Astrocyte of the cerebellum (primary cell): ENCODE data around the gene CELA2A.
"Not testable (repeated sequence)": the region's sequence is repeated elsewhere in the genome, so short reads cannot be mapped to it uniquely, and the experiment has no call there.

ENCODE experiments used
- DNase-seq: peaks from one replicate; pipeline ENCODE4 v3.0.0-alpha.2; 2011; ENCODE audit warnings: low read depth
- H3K4me3 ChIP-seq: 2 replicates; pipeline ENCODE4 v1.5.1; 2011; ENCODE audit warnings: mild to moderate bottlenecking, low read depth, low read length, moderate library complexity
- in situ Hi-C: cut with HindIII; loops from 2 replicates; pipeline ENCODE4 v1.10.0; 2017; ENCODE audit warnings: low sequenced_read_pairs
- TF ChIP-seq, protein P1 (sequence below): IDR thresholded peaks from 2 replicates; pipeline ENCODE4 v1.5.1; 2012; ENCODE audit warnings: low read length, low read depth, moderate library complexity, mild to moderate bottlenecking; ENCODE audit errors: missing control alignments

CELA2A gene

DNA sequence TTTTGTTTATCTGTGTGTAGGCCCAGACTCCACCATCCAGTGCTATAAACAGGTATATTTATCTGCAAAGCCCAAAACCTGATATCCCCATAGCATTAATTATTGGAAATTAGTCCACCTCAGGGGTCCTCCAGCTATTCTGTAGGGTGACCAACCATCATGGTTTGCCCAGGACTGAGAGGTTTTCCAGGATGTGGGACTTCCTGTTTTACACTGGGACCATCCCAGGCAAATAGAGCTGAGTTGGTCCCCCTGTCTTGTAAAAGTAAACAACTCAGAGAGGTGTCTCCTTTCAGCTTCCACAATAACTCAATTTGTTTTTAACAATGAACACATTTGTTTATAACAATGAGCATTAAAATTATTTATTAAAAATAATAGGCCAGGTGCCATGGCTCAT is 11.6 kb downstream of the CELA2A start:
- in situ Hi-C loops = no loop called here
- TF ChIP-seq, protein P1, sequence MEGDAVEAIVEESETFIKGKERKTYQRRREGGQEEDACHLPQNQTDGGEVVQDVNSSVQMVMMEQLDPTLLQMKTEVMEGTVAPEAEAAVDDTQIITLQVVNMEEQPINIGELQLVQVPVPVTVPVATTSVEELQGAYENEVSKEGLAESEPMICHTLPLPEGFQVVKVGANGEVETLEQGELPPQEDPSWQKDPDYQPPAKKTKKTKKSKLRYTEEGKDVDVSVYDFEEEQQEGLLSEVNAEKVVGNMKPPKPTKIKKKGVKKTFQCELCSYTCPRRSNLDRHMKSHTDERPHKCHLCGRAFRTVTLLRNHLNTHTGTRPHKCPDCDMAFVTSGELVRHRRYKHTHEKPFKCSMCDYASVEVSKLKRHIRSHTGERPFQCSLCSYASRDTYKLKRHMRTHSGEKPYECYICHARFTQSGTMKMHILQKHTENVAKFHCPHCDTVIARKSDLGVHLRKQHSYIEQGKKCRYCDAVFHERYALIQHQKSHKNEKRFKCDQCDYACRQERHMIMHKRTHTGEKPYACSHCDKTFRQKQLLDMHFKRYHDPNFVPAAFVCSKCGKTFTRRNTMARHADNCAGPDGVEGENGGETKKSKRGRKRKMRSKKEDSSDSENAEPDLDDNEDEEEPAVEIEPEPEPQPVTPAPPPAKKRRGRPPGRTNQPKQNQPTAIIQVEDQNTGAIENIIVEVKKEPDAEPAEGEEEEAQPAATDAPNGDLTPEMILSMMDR = no peak
- DNase-seq = no peak
- no peak overlapping the region for H3K4me3 ChIP-seq

DNA sequence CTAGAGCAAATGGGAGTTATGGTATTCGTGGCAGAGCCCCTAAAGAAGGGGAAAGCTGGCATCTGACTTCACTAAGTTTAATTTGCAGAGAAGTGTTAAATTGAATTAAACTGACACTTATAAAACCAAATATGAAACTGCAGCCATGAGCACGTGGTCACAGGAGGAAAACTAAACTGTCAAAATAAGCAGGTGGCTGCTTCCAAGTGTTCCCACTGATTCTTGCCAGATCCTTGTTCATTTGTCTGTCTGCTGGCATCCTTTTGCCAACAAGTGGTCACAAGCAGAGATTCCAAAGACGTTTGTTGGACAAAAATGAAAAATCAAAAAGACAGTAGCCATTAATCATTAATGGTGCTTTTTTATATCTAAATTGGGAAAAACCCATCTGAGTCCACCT is 12.8 kb downstream of the CELA2A start:
- in situ Hi-C loops = no loop called here
- TF ChIP-seq, protein P1 = no peak

DNA sequence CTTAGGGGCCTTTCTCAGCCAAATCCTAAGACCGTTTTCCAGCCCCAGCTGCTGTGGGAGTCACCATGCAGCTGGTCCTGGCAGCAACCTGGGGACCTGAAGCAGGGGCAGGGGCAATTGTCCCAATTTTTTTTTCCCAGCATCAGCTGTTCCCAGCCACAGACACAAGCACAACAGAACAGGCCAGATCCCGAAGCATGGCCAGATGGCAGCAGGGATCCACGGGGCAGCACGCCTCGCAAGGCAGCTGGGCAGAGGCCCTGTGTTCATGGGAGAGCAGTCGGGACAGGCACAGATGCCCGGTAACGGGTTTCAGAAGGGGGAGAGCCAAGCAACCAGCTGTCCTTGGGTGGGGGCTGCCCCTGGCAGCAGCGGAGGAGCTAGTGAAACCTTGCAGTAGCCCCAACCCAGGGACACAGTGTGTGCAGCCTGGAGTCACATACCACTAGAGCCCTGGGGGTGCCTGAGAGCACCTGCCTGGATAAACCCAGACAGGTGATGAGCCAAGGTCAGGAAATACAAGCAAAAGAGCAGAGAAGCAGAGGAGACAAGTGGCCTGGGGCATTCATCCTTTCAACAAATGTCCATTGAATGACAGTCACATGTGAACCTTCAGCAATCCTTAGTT is 13.4 kb downstream of the CELA2A start:
- in situ Hi-C loops, H3K4me3 ChIP-seq, DNase-seq: not testable (repeated sequence)

More for the DNA sequence above, 12.8 kb downstream of the CELA2A start:
- no peak overlapping the region for H3K4me3 ChIP-seq
- no peak for DNase-seq

DNA sequence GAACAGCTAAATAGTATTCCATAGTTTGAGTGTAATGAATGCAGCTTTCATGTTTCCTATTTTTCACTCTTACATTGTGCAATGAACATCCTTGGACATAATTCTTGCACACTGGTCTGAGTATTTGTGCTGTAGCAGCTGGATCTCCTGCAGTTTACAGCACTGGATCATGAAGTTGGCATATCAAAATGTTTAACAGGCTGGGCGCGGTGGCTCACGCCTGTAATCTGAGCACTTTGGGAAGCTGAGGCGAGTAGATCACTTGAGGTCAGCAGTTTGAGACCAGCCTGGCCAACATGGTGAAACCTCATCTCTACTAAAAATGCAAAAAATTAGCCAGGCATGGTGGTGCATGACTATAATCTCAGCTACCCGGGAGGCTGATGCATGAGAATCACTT is 14.5 kb downstream of the CELA2A start:
- DNase-seq, H3K4me3 ChIP-seq, in situ Hi-C loops: not testable (repeated sequence)

DNA sequence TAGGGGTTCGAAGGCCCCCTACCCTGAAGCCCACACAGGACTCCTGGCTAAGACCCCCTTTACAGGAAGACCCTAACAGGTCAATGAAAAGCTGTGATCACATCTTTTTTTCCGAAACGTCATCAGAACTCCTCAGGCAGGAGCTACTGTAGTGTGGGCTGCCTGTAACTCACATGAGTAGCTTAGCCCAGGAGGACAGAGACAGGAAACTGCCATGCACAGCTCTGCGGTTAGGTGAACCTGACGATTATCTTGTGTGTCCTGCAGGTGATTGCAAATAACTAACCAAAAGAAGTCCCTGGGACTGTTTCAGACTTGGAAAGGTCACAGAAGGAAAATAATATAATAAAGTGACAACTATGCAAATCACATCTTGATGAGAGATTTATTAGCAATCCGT is 15.2 kb downstream of the CELA2A start:
- in situ Hi-C loops = not testable (repeated sequence)

DNA sequence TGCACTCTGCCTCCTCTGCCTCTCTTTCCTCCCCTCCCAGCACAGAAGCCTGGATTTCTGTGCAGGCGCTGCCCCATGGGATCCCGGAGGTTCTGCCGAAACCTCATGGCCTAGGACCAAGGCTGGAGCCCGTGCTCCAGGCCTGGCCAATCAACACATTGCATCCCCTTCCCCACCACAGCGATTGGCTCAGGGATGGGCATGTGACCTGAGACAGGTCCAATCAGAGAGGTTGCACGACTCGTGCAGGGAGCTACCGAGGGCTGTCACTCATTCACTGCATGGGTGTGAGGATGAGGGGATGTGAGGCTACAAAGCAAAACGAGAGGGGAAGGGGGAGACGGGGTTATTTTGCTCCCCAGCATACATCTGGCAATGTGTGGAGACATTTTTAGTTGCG is 16.1 kb downstream of the CELA2A start:
- in situ Hi-C loops = no loop called here
- no peak overlapping the region for H3K4me3 ChIP-seq
- no peak for DNase-seq
- TF ChIP-seq, protein P1 = no peak

More for the DNA sequence above, 15.2 kb downstream of the CELA2A start:
- not testable (repeated sequence) for DNase-seq, H3K4me3 ChIP-seq

DNA sequence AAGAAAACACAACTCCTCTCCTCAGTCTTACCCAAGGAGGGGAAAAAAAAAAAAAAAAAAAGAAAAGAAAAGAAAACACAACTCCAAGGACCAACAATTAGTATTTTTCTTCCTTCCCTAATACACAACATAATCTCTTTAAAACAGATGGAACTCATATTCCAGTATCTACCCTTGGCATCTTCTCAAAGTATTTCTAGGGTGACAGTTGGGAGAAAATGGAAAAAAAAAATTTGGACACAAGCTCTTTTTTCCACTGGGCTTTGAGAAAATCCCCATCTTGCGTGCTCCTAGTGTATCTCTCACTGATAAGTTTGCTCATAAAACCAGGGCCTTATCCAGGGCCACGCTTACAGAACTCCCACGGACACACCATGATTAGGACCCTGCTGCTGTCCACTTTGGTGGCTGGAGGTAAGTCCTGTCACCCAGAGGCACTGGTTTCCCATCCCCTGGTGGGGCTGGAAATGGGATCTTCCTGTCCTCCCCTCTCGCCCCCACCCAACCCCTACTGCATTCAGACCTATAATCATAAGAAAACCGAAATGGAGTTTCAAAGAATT is 19.3 kb downstream of the CELA2A start, which contains the start of gene CELA2B:
TSS of gene CELA2B (plus strand) at position 353 of the 563 bp plus-strand sequence. CDS start at position 375, 22 bp downstream.
- H3K4me3 ChIP-seq = no peak within 1 kb of the TSS
- TF ChIP-seq, protein P1 = no peak
- no peak for DNase-seq
- in situ Hi-C loops = no loop called here

DNA sequence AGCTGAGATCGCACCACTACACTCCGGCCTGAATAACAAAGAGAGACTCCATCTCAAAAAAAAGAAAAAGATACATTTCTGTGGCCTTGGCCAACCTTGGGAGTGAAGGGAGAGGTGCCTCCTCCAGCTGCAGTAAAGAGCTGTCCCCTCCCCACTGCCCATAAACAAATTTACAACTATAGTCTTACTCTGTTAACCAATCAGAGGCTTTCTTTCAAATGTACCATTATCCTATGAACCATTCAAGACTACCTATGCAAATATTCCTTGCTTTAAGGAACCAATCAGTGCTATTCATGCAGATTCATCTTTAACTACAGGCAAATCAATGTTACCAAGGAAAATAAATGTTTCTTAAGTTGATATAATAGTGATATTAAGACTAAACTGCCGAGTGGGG is 20.4 kb downstream of the CELA2A start:
- TF ChIP-seq, protein P1 = no peak
- no peak for DNase-seq
- in situ Hi-C loops = no loop called here
- no peak overlapping the region for H3K4me3 ChIP-seq
